Ovary (tissue), 3 donors: ENCODE measurements around the gene COMMD7.

Experiments
- CTCF ChIP-seq, 3 donors: fragments of 450-650 bp in 2 of 3; fragments of 200-600 bp in 1 of 3; IDR thresholded peaks; one replicate each; pipeline versions ENCODE4 v1.5.1 to v1.8.0; 2016 to 2022; ENCODE audit warnings: antibody characterized with exemption in 3 of 3, mild to moderate bottlenecking in 1 of 3
- POLR2A ChIP-seq: fragments of 450-650 bp; IDR thresholded peaks from one replicate; pipeline ENCODE4 v1.6.1; 2017; ENCODE audit warnings: antibody characterized with exemption, mild to moderate bottlenecking, moderate library complexity
- donor health status: DM: no; HTN: no; CAD: no.

- TF ChIP-seq CTCF (IDR thresholded peaks at IDR 0.05) (no peak), POLR2A (no peak)
Measured at GRCh38 chr20:32672982-32673851, 70.0 kb downstream of the COMMD7 start.
